Endothelial cell of umbilical vein (primary cell): Measurements from ENCODE around the gene ACTG2. TPM values are rescaled to one million over a fixed set of nuclear protein-coding genes. Genes with fewer than 3 reads are reported as not detected.

Source experiments
- BruUV-seq: library from RNA; stranded (reverse); fragments of 400-500 nt; replicated peaks from 2 replicates; lab custom pipeline; 2021; lab: Mats Ljungman, UMichigan
- CTCF ChIA-PET: fragments of 300-600, 350-600 bp; sonication (Branson Sonifier 250); formaldehyde crosslinking; loops from one replicate; lab custom pipeline; 2021; ENCODE audit warnings: antibody characterized with exemption, inconsistent platforms; lab: Charles Lee
- POLR2A ChIA-PET: fragments of 300-600, 350-600 bp; sonication (Branson Sonifier 250); formaldehyde crosslinking; loops from one replicate; lab custom pipeline; 2021; ENCODE audit warnings: antibody characterized with exemption, inconsistent platforms; lab: Charles Lee
- DNase-seq: peaks from one replicate; pipeline ENCODE4 v3.0.0-alpha.2; 2011; ENCODE audit warnings: low read depth, low spot score
- FAIRE-seq: peaks from 2 replicates; lab custom pipeline; 2011; peaks lifted over from hg19 to GRCh38; lab: Jason Lieb, UNC
- H2AFZ ChIP-seq: 2 replicates; pipeline ENCODE4 v1.6.0; 2012; ENCODE audit warnings: low read depth, low read length, control low read depth, inconsistent platforms
- H3K27ac ChIP-seq: 2 replicates; pipeline ENCODE4 v1.5.1; 2011; ENCODE audit warnings: low read depth, mild to moderate bottlenecking, control low read depth, low read length, moderate library complexity; ENCODE audit not compliant: insufficient read depth
- H3K27me3 ChIP-seq, 2 experiments: 2 replicates each; pipeline versions ENCODE4 v1.6.0 to v1.6.1; 2011; ENCODE audit warnings: low read length in 2 of 2, mixed read lengths in 1 of 2; ENCODE audit not compliant: control insufficient read depth in 2 of 2, insufficient read depth in 2 of 2
- H3K36me3 ChIP-seq, 2 experiments: 2 replicates in 1 of 2; 3 replicates in 1 of 2; pipeline ENCODE4 v1.5.1; 2011; ENCODE audit warnings: low read length in 2 of 2, mild to moderate bottlenecking in 1 of 2, moderate library complexity in 1 of 2; ENCODE audit not compliant: control insufficient read depth in 2 of 2, insufficient read depth in 2 of 2; ENCODE audit errors: extremely low read depth in 1 of 2
- H3K4me1 ChIP-seq: 3 replicates; pipeline ENCODE4 v1.5.1; 2011; ENCODE audit warnings: mild to moderate bottlenecking, low read length; ENCODE audit not compliant: control insufficient read depth, insufficient read depth; ENCODE audit errors: extremely low read depth
- H3K4me2 ChIP-seq: 2 replicates; pipeline ENCODE4 v1.6.1; 2011; ENCODE audit warnings: low read length, control low read depth, mixed read lengths; ENCODE audit not compliant: insufficient read depth
- H3K4me3 ChIP-seq, 3 experiments: fragments of 200-600 bp in 1 of 3; sonication (generic), shearing (Covaris generic) in 1 of 3; replicated peaks in 1 of 3; 2 replicates each; pipeline ENCODE4 v1.5.1; 2011 to 2016; ENCODE audit warnings: control low read depth in 3 of 3, low read length in 3 of 3, mild to moderate bottlenecking in 2 of 3, inconsistent platforms in 1 of 3, low read depth in 1 of 3, moderate library complexity in 1 of 3; ENCODE audit not compliant: insufficient read depth in 1 of 3
- H3K79me2 ChIP-seq: 2 replicates; pipeline ENCODE4 v1.6.0; 2012; ENCODE audit warnings: low read length, inconsistent platforms; ENCODE audit not compliant: control insufficient read depth, insufficient read depth
- H3K9ac ChIP-seq: replicated peaks from 2 replicates; pipeline ENCODE3; 2011; ENCODE audit warnings: low read length, control low read depth; ENCODE audit not compliant: insufficient read depth; ENCODE audit errors: extremely low read depth
- H3K9me1 ChIP-seq: replicated peaks from 3 replicates; pipeline ENCODE4 v1.6.0; 2011; ENCODE audit warnings: mild to moderate bottlenecking, low read length; ENCODE audit not compliant: control insufficient read depth, insufficient read depth; ENCODE audit errors: extremely low read depth
- H3K9me3 ChIP-seq: replicated peaks from 2 replicates; pipeline ENCODE4 v1.5.1; 2012; ENCODE audit warnings: low read length, inconsistent platforms; ENCODE audit not compliant: control insufficient read depth, insufficient read depth
- H4K20me1 ChIP-seq: replicated peaks from 2 replicates; pipeline ENCODE3; 2011; ENCODE audit warnings: mild to moderate bottlenecking, low read length; ENCODE audit not compliant: control insufficient read depth, insufficient read depth; ENCODE audit errors: extremely low read depth
- CTCF ChIP-seq, 2 donors: IDR thresholded peaks; 1 replicate in 1 of 2; 2 replicates in 1 of 2; pipeline ENCODE4 v1.5.1; 2011; ENCODE audit warnings: low read length in 2 of 2, mild to moderate bottlenecking in 2 of 2, moderate library complexity in 2 of 2, control low read depth in 1 of 2, inconsistent platforms in 1 of 2, low read depth in 1 of 2; ENCODE audit not compliant: insufficient read depth in 1 of 2; ENCODE audit errors: extremely low read depth in 1 of 2
- EZH2 ChIP-seq: IDR thresholded peaks from 2 replicates; pipeline ENCODE4 v1.6.1; 2012; ENCODE audit warnings: borderline replicate concordance, low read depth, mild to moderate bottlenecking, moderate library complexity, low read length, inconsistent platforms; ENCODE audit not compliant: severe bottlenecking
- FOS ChIP-seq: IDR thresholded peaks from 2 replicates; pipeline ENCODE4 v1.6.1; 2011; ENCODE audit warnings: mild to moderate bottlenecking, low read length, moderate library complexity, borderline replicate concordance; ENCODE audit not compliant: insufficient read depth
- GATA2 ChIP-seq: IDR thresholded peaks from 2 replicates; pipeline ENCODE4 v1.7.0; 2011; ENCODE audit warnings: low read depth, mild to moderate bottlenecking, moderate library complexity, mixed read lengths, low read length; ENCODE audit not compliant: insufficient read length, insufficient read depth
- JUN ChIP-seq: IDR thresholded peaks from 2 replicates; pipeline ENCODE4 v1.6.1; 2011; ENCODE audit warnings: borderline replicate concordance, low read depth; ENCODE audit not compliant: insufficient read length, insufficient read depth
- MAX ChIP-seq: IDR thresholded peaks from 2 replicates; pipeline ENCODE4 v1.6.1; 2011; ENCODE audit not compliant: insufficient read depth, insufficient read length
- MYC ChIP-seq: IDR thresholded peaks from one replicate; pipeline ENCODE4 v1.6.1; 2011; ENCODE audit warnings: mild to moderate bottlenecking, low read depth, low read length
- POLR2A ChIP-seq: IDR thresholded peaks from 2 replicates; pipeline ENCODE4 v1.6.1; 2012; ENCODE audit warnings: low read depth, mild to moderate bottlenecking, control low read depth, low read length
- POLR2AphosphoS5 ChIP-seq: IDR thresholded peaks from 2 replicates; pipeline ENCODE4 v1.6.1; 2012; ENCODE audit warnings: low read depth, mild to moderate bottlenecking, control low read depth, low read length, moderate library complexity; ENCODE audit not compliant: insufficient read depth
- dilution Hi-C: fragments of 300-500 bp; cut with MboI; formaldehyde crosslinking; loops from one replicate; pipeline ENCODE4 v1.15.0; 2019; ENCODE audit warnings: low sequenced_read_pairs; ENCODE audit not compliant: extremely low pct_ligation_motif_present
- intact Hi-C: fragments of 100-400 bp; cut with micrococcal nuclease; formaldehyde crosslinking; loops from one replicate; pipeline ENCODE4 v1.10.0; 2022
- polyA plus RNA-seq, 4 experiments: library from polyadenylated mRNA; depleted of rRNA in 3 of 4; stranded (reverse) in 3 of 4; unstranded in 1 of 4; fragments of >200 nt; gene quantifications; 2 replicates each; pipeline versions ENCODE4 v1.2.1 to v1.2.3, GENCODE V29; 2011 to 2012; ENCODE audit warnings: missing spikeins in 1 of 4
- total RNA-seq: library from RNA; stranded (reverse); gene quantifications from 2 replicates; pipeline ENCODE4 v1.2.3, GENCODE V29; 2021

ACTG2 gene
- total and polyA plus RNA-seq, 2 donors (not counting 3 experiments of a cell fraction or from before 2014, with no cell fraction given) = not detected

GRCh38 chr2:73856214-73856613 lies 36.6 kb upstream of the ACTG2 start:
- CTCF ChIA-PET = no interaction called here
- H3K9me3 ChIP-seq = no peaks in the 10 kb centered on the region
- H3K27ac ChIP-seq = no peak overlapping the region
- no peak overlapping the region for H3K4me2 ChIP-seq
- no TSS peak for BruUV-seq
- no peak overlapping the region for H3K4me3 ChIP-seq
- H3K79me2 ChIP-seq = no peaks in the 10 kb centered on the region
- DNase-seq (no peak), FAIRE-seq (no peak)
- TF ChIP-seq JUN (no peak), POLR2AphosphoS5 (no peak), MAX (no peak), FOS (no peak), MYC (no peak), CTCF (IDR thresholded peaks at IDR 0.05; ENCODE audit: extremely low read depth in 1 of 2, insufficient read depth in 1 of 2, low read depth in 1 of 2, low read length in 2 of 2) (no peak), EZH2 (no peak), GATA2 (no peak), POLR2A (no peak)
- intact Hi-C loops (no loop called here), dilution Hi-C loops (no loop called here)
- H3K4me1 ChIP-seq = peaks cover 13% of the 10 kb centered on the region
- POLR2A ChIA-PET = no interaction called here
- no peaks in the 10 kb centered on the region for H4K20me1 ChIP-seq
- H2AFZ ChIP-seq = no peak overlapping the region
- no peaks in the 10 kb centered on the region for H3K27me3 ChIP-seq
- H3K36me3 ChIP-seq = peaks cover 0 to 10% of the 10 kb centered on the region in 2 experiments
- H3K9ac ChIP-seq = no peak overlapping the region
- no peaks in the 10 kb centered on the region for H3K9me1 ChIP-seq
